IMR-90 (cell line): ENCODE data around the gene MAPRE3.

ENCODE experiments used
- CEBPB ChIP-seq: IDR thresholded peaks from 2 replicates; pipeline ENCODE4 v1.6.1; 2012; ENCODE audit warnings: low read depth, low read length, improper control_type of control experiment
- CTCF ChIP-seq: conservative IDR thresholded peaks from 2 replicates; pipeline ENCODE4 v1.5.1; 2012; ENCODE audit warnings: mild to moderate bottlenecking, low read depth, low read length, improper control_type of control experiment
- MXI1 ChIP-seq: IDR thresholded peaks from 2 replicates; pipeline ENCODE4 v1.6.1; 2012; ENCODE audit warnings: low read depth, mild to moderate bottlenecking, low read length, moderate library complexity, borderline replicate concordance
- POLR2A ChIP-seq: IDR thresholded peaks from 2 replicates; pipeline ENCODE4 v1.6.1; 2012; ENCODE audit warnings: mild to moderate bottlenecking, low read depth, low read length

GRCh38 chr2:27008678-27009077 lies 38.2 kb downstream of the MAPRE3 start:
- TF ChIP-seq CTCF (no peak), CEBPB (no peak), POLR2A (no peak), MXI1 (no peak)
